ENCODE measurements around the gene PAH. TPM values are rescaled to one million over a fixed set of nuclear protein-coding genes. Genes with fewer than 3 reads are reported as not detected.
A peak's percentile ranks its signal among the peaks of the same experiment; 100 is the strongest.

PAH gene
- total and polyA plus RNA-seq, 2 of the 13 experiments (the other 11 are each of a cell fraction or from before 2014, with no cell fraction given) = 192 to 451 TPM

- peak; percentile 40; the same call in 1 of the 2 replicates for TF ChIP-seq KMT2A (CRISPR knock-in tag; IDR thresholded peaks at IDR 0.05)
- no peak for TF ChIP-seq ATF7 (IDR thresholded peaks at IDR 0.05)
- TF ChIP-seq ATF7 (CRISPR knock-in tag; IDR thresholded peaks at IDR 0.05) = no peak; the same call in 1 of the 2 replicates
- TF ChIP-seq NR2F1 (CRISPR knock-in tag; IDR thresholded peaks at IDR 0.05) = peak; percentile 87 to 93
- no peak for TF ChIP-seq POLR2AphosphoS5 (IDR thresholded peaks at IDR 0.05; ENCODE audit: low read depth, low read length)
- TF ChIP-seq ETV5 (CRISPR knock-in tag; IDR thresholded peaks at IDR 0.05; ENCODE audit: borderline replicate concordance) = peak; percentile 83
- TF ChIP-seq ZNF484 (CRISPR knock-in tag; IDR thresholded peaks at IDR 0.05; ENCODE audit: borderline replicate concordance, low read depth) = no peak
- 0 out of 2 replicates have a peak, but pooled peaks have one; percentile 29 for TF ChIP-seq ZNF800 (CRISPR knock-in tag; IDR thresholded peaks at IDR 0.05)
- 0 out of 2 replicates have a peak, but pooled peaks have one; percentile 52 for TF ChIP-seq ZSCAN29 (CRISPR knock-in tag; conservative IDR thresholded peaks at IDR 0.05)
- TF ChIP-seq ZNF264 (CRISPR knock-in tag; IDR thresholded peaks at IDR 0.05) = peak; percentile 87
- TF ChIP-seq ZNF543 (CRISPR knock-in tag; IDR thresholded peaks at IDR 0.05) = 0 out of 2 replicates have a peak, but pooled peaks have one; percentile 22
- no peak for TF ChIP-seq ZNF616 (CRISPR knock-in tag; IDR thresholded peaks at IDR 0.05; ENCODE audit: low read depth)
- peak; percentile 63; the same call in 1 of the 2 replicates for TF ChIP-seq MYPOP (CRISPR knock-in tag; IDR thresholded peaks at IDR 0.05)
- TF ChIP-seq ZFY (CRISPR knock-in tag; IDR thresholded peaks at IDR 0.05) = no peak
- peak; percentile 75 for TF ChIP-seq SNAPC2 (CRISPR knock-in tag; IDR thresholded peaks at IDR 0.05)
- TF ChIP-seq ZNF275 (CRISPR knock-in tag; IDR thresholded peaks at IDR 0.05; ENCODE audit: borderline replicate concordance) = no peak
- peak; percentile 88; the same call in 1 of the 2 replicates for TF ChIP-seq ZBTB25 (CRISPR knock-in tag; IDR thresholded peaks at IDR 0.05)
- peak; percentile 94 for TF ChIP-seq SOX5 (CRISPR knock-in tag; IDR thresholded peaks at IDR 0.05; ENCODE audit: borderline replicate concordance)
- TF ChIP-seq BRCA1 (CRISPR knock-in tag; IDR thresholded peaks at IDR 0.05) = peak; percentile 70; the same call in 1 of the 2 replicates
- TF ChIP-seq ZNF446 (CRISPR knock-in tag; IDR thresholded peaks at IDR 0.05) = no peak
- no peak for TF ChIP-seq SALL2 (CRISPR knock-in tag; IDR thresholded peaks at IDR 0.05)
- 0 out of 2 replicates have a peak, but pooled peaks have one; percentile 69 for TF ChIP-seq HMGXB3 (CRISPR knock-in tag; IDR thresholded peaks at IDR 0.05; ENCODE audit: borderline replicate concordance)
Observed at GRCh38 chr12:102920271-102920670, 3.2 kb upstream of the PAH start (continued).

All from HepG2 (cell line).